ENCODE results near the gene EPHB1.

GRCh38 chr3:135182364-135182998, 387.4 kb downstream of the EPHB1 start:
- TF ChIP-seq POLR2AphosphoS5 (IDR thresholded peaks at IDR 0.05) (no peak), CTCF (IDR thresholded peaks at IDR 0.05) (no peak), POLR2A (IDR thresholded peaks at IDR 0.05) (no peak)
